NOMO-1 treated with dmso at 0.1 percent for 144 hours (cell line): ENCODE results near the gene SAP25.
"Not testable (repeated sequence)": the region's sequence is repeated elsewhere in the genome, so short reads cannot be mapped to it uniquely, and the experiment has no call there.

Source experiments
- DNase-seq: peaks from one replicate; lab custom pipeline; 2025; ENCODE audit not compliant: unreplicated experiment; lab: John Stamatoyannopoulos, UW

Gene SAP25

DNA sequence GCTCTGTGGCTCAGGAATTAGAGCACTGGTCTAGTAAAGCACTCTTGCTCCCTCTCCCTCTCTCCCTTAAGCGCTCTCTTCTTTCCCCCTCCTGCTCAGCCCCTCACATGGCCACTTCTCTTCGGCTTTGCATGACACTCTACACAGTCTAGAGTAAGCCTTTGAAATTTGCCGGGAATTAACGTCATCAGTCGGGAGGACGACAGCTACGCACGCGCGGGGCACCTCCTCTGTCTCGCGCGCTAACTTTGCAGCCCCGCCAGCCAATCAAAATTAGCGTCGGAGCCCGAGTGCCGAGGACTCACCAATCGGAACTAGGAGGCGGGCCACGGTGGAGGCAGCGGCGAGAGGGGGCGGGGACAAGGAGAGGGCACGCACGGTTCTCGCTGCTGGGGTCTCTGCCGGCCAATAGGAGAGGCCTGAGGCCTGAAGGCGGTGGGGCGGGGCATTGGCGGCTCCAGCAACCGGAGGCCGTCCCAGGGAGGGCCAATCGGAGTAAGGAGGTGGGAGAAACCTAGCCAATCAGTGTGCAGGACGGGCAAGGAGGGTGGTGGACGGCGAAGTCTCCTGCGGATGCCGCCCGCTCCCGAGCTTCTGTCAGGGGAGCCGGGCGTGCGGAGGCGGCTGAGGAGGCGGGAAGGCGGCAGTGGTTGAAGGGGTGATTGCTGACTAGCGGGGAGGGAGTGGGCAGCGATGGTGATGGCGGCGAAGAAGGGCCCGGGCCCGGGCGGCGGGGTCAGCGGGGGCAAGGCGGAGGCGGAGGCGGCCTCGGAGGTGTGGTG, 34.9 kb downstream of the SAP25 start, which contains the start of gene AGFG2:
AGFG2 (plus strand) TSS at position 550 of the 782 bp plus-strand sequence; CDS start at position 694, 144 bp downstream.
- DNase-seq: peak; percentile 100

DNA sequence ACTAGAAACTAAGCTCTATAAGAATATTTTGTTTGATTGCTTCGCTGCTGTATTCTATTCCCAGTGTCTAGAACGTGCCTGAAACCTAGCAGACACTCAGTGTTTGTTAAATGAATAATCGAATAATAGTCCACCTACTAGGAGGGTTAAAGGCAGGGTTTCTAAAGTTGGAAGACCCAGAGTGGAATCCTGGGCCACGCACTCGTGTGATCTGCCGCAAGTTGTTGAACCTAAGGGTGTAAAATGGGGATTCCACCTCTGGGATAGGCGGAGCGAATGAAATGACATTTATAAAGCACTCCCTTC, 35.4 kb downstream of the SAP25 start:
- DNase-seq: no peak

DNA sequence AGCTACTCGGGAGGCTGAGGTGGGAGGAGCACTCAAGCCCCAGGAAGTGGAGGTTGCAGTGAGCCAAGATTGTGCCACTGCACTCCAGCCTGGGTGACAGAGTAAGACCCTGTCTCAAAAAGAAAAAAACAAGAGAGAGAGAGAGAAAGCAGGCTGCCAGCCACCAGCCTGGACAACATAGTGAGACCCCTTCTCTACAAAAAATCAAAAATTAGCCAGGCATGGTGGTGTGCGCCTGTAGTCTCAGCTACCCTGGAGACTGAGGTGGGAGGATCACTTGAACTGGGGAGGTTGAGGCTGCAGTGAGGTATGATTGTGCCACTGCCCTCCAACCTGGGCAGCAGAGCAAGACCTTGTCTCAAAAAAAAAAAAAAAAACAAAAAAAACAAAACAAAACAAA, 37.0 kb downstream of the SAP25 start:
- DNase-seq: not testable (repeated sequence)

DNA sequence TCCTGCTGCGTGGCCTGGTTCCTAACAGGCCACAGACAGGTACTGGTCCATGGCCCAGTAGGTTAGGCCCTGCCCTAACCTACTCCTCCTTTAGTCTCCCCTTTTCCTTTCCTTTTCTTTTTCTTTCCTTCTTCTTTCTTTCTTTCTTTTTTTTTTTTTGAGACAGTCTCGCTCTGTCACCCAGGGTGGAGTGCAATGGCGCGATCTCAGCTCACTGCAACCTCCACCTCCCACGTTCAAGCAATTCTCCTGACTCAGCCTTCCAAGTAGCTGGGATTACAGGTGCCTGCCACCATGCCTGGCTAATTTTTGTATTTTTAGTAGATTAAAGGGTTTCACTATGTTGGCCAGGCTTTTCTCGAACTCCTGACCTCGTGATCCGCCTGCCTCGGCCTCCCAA, 37.7 kb downstream of the SAP25 start:
- not testable (repeated sequence) for DNase-seq

DNA sequence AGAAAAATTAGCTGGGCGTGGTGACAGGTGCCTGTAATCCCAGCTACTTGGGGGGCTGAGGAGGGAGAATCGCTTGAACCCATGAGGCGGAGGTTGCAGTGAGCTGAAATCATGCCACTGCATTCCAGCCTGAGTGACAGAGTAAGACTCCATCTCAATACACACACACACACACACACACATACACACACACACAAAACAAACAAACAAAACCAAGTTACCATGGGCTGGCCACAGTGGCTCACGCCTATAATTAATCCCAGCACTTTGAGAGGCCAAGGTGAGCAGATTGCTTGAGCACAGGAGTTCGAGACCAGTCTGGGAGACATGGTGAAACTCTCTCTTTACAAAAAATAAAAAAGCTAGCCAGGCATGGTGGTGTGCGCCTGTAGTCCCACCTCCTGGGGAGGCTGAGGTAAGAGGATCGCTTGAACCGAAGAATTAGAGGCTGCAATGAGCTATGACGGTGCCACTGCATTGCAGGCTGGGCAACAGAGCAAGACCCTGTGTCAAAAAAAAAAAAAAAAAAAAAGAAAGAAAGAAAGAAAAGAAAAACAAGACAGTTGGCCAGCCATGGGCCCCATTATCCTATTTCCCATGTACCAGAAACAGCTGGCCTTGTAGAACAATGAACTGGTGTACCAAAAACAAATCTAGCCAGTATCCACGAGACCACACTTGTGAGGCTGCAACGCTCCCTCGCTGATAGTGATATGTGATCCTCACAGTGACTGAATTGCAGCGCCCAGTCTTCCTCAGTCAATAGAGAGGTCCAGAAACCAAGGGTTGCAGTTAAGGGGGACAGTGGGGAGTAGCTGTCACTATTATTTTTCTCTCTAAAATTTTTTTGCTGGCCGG, 41.3 kb downstream of the SAP25 start:
- no peak for DNase-seq

DNA sequence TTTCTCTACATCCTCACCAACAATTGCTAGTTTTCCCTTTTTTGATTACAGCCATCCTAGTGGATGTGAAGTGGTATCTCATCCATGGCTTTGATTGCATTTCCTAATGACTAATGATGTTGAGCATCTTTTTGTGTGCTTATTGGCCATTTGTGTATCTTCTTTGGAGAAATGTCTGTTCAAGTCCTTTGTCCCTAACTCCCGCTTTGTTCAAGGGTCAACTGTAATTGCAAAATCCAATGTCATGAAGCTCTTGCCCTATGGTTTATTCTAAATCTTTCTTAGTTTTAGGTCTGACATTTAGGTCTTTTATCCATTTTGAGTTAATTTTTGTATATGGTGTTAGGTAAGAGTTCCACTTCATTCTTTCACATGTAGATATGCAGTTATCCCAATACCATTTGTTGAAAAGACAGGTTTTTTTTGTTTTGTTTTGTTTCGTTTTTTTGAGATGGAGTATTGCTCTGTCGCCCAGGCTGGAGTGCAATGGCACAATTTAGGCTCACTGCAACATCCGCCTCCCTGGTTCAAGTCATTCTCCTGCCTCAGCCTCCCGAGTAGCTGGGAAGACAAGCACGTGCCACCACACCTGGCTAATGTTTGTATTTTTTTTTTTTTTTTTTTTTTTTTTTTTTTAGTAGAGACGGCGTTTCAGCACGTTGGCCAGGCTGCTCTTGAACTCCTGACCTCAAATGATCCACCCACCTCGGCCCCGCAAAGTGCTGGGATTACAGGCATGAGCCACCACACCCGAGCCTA, 45.4 kb downstream of the SAP25 start:
- not testable (repeated sequence) for DNase-seq

DNA sequence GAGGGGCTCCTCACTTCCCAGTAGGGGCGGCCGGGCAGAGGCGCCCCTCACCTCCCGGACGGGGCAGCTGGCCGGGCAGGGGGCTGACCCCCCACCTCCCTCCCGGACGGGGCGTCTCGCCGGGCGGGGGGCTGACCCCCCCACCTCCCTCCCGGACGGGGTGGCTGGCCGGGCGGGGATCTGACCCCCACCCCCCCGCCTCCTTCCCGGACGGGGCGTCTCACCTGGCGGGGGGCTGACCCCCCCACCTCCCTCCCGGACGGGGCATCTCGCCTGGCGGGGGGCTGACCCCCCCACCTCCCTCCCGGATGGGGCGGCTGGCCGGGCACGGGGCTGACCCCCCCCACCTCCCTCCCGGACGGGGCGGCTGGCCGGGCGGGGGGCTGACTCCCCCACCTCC, 50.5 kb downstream of the SAP25 start:
- not testable (repeated sequence) for DNase-seq
